GM12878 (cell line): ENCODE measurements around the gene SLC25A33. TPM values are rescaled to one million over a fixed set of nuclear protein-coding genes. Genes with fewer than 3 reads are reported as not detected.

ENCODE experiments used
- ATAC-seq: fragments of 200-7000 bp; cut with Tn5 transposase; 3 replicates; pipeline ENCODE4 v1.9.1; 2020; ENCODE audit warnings: mild to moderate bottlenecking, moderate library complexity
- BruUV-seq: library from RNA; stranded (reverse); fragments of 400-500 nt; replicated peaks from 2 replicates; lab custom pipeline; 2021; lab: Mats Ljungman, UMichigan
- CTCF ChIA-PET: fragments of 300-600 bp; sonication (Branson Sonifier 250); formaldehyde crosslinking; extraction: SDS; loops from one replicate; lab custom pipeline; 2021; ENCODE audit warnings: inconsistent platforms; lab: Yijun Ruan, JAX
- POLR2A ChIA-PET: fragments of 350-600 bp; formaldehyde crosslinking; extraction: SDS; loops from one replicate; lab custom pipeline; 2021; ENCODE audit warnings: inconsistent platforms; lab: Charles Lee
- RAD21 ChIA-PET: fragments of 300-600 bp; sonication (Branson Sonifier 250); formaldehyde crosslinking; loops from one replicate; lab custom pipeline; 2023; ENCODE audit warnings: antibody characterized with exemption; ENCODE audit not compliant: unreplicated experiment; lab: Charles Lee
- SMC1A ChIA-PET: fragments of 300-600 bp; sonication (Branson Sonifier 250); formaldehyde crosslinking; loops from one replicate; lab custom pipeline; 2023; ENCODE audit not compliant: unreplicated experiment, uncharacterized antibody; lab: Charles Lee
- DNase-seq: peaks from one replicate; pipeline ENCODE4 v3.0.0-alpha.2; 2011; ENCODE audit warnings: low read depth, low spot score
- FAIRE-seq: peaks from 3 replicates; lab custom pipeline; 2011; peaks lifted over from hg19 to GRCh38; lab: Jason Lieb, UNC
- H2AFZ ChIP-seq: 2 replicates; pipeline ENCODE4 v1.6.0; 2011; ENCODE audit warnings: low read depth, low read length, control low read depth; ENCODE audit not compliant: control insufficient read depth
- H3K27ac ChIP-seq: 2 replicates; pipeline ENCODE4 v1.5.1; 2011; ENCODE audit warnings: control low read depth; ENCODE audit not compliant: control insufficient read depth, insufficient read depth
- H3K27me3 ChIP-seq, 2 experiments: replicated peaks in 1 of 2; 2 replicates each; pipeline versions ENCODE4 v1.6.0 to v1.6.1; 2011; ENCODE audit warnings: low read length in 1 of 2; ENCODE audit not compliant: control insufficient read depth in 2 of 2, insufficient read depth in 2 of 2
- H3K36me3 ChIP-seq, 2 experiments: 2 replicates each; pipeline ENCODE4 v1.5.1; 2011; ENCODE audit warnings: low read length in 1 of 2; ENCODE audit not compliant: control insufficient read depth in 2 of 2, insufficient read depth in 2 of 2
- H3K4me1 ChIP-seq: 2 replicates; pipeline ENCODE4 v1.6.1; 2011; ENCODE audit warnings: mild to moderate bottlenecking, low read length, moderate library complexity, mixed read lengths; ENCODE audit not compliant: control insufficient read depth, insufficient read depth
- H3K4me2 ChIP-seq: 2 replicates; pipeline ENCODE4 v1.6.0; 2011; ENCODE audit warnings: control low read depth; ENCODE audit not compliant: control insufficient read depth, insufficient read depth
- H3K4me3 ChIP-seq: fragments of 200-600 bp; sonication (generic); 2 replicates; pipeline ENCODE4 v1.5.1; 2016
- H3K79me2 ChIP-seq: 2 replicates; pipeline ENCODE4 v1.6.0; 2011; ENCODE audit warnings: low read length; ENCODE audit not compliant: control insufficient read depth, insufficient read depth
- H3K9ac ChIP-seq: 2 replicates; pipeline ENCODE4 v1.8.0; 2011; ENCODE audit warnings: low read length, control low read depth, mixed read lengths; ENCODE audit not compliant: control insufficient read depth, insufficient read depth
- H3K9me3 ChIP-seq: replicated peaks from 3 replicates; pipeline ENCODE4 v1.5.1; 2011; ENCODE audit warnings: mild to moderate bottlenecking, low read length; ENCODE audit not compliant: control insufficient read depth, insufficient read depth
- H4K20me1 ChIP-seq: 2 replicates; pipeline ENCODE4 v1.6.0; 2011; ENCODE audit not compliant: control insufficient read depth, insufficient read depth
- BCL11A ChIP-seq: IDR thresholded peaks from 2 replicates; pipeline ENCODE4 v1.6.1; 2011; ENCODE audit warnings: low read depth, low read length
- CBFB ChIP-seq: IDR thresholded peaks from 2 replicates; pipeline ENCODE4 v1.6.1; 2016; ENCODE audit warnings: antibody characterized with exemption, low read depth
- MLLT1 ChIP-seq: fragments of 450-650 bp; IDR thresholded peaks from 2 replicates; pipeline ENCODE4 v1.6.1; 2016; ENCODE audit warnings: mild to moderate bottlenecking
- RELA ChIP-seq: fragments of 450-650 bp; IDR thresholded peaks from 2 replicates; pipeline ENCODE4 v1.8.0; 2014; ENCODE audit warnings: borderline replicate concordance; ENCODE audit not compliant: partially characterized antibody
- SP1 ChIP-seq: IDR thresholded peaks from one replicate; pipeline ENCODE4 v1.6.1; 2011; ENCODE audit warnings: low read depth, low read length
- TCF12 ChIP-seq: IDR thresholded peaks from 2 replicates; pipeline ENCODE4 v1.6.1; 2011; ENCODE audit warnings: low read depth, mild to moderate bottlenecking, low read length
- ZBTB11 ChIP-seq: fragments of 450-650 bp; formaldehyde crosslinking; IDR thresholded peaks from 2 replicates; pipeline ENCODE4 v1.5.0; 2022; ENCODE audit warnings: mild to moderate bottlenecking, missing genetic modification characterization
- ZBTB33 ChIP-seq: fragments of 450-650 bp; IDR thresholded peaks from 2 replicates; pipeline ENCODE4 v1.6.1; 2017; ENCODE audit warnings: mild to moderate bottlenecking
- ZNF24 ChIP-seq: fragments of 450-650 bp; IDR thresholded peaks from 2 replicates; pipeline ENCODE4 v1.6.1; 2017; ENCODE audit warnings: antibody characterized with exemption, mild to moderate bottlenecking
- ZNF592 ChIP-seq: fragments of 450-650 bp; IDR thresholded peaks from 2 replicates; pipeline ENCODE4 v1.6.1; 2017; ENCODE audit warnings: mild to moderate bottlenecking, moderate library complexity
- WGBS: methylation state at CpG from one replicate; pipeline ENCODE4 v1.1.6; 2016; ENCODE audit warnings: low lambda C conversion rate; ENCODE audit not compliant: insufficient replicate concordance, insufficient coverage; ENCODE audit errors: missing lambda C conversion rate; 5-methylcytosine and 5-hydroxymethylcytosine counted together
- in situ Hi-C: fragments of 300-500 bp; cut with MboI; formaldehyde crosslinking; loops from 9 replicates; pipeline ENCODE4 v1.14.3; 2018; ENCODE audit warnings: mixed read lengths
- intact Hi-C: fragments of 100-400 bp; cut with micrococcal nuclease; formaldehyde crosslinking; loops from one replicate; pipeline ENCODE4 v1.14.2; 2022; ENCODE audit not compliant: unreplicated experiment
- polyA plus RNA-seq, 11 experiments: library from polyadenylated mRNA; depleted of rRNA in 4 of 11; unstranded in 6 of 11; stranded (reverse) in 5 of 11; fragments of >200 nt; fragmentation: Nextera tagmentation in 4 of 11; fragmentation: Illumina TruSeq in 1 of 11; extraction: Ambion mirVana in 4 of 11; extraction: Trizol in 1 of 11; gene quantifications; 1 replicate in 1 of 11; 2 replicates in 10 of 11; pipeline versions ENCODE4 v1.2.1 to v1.2.3, GENCODE V29; 2011 to 2016; ENCODE audit warnings: inconsistent platforms in 2 of 11, missing spikeins in 2 of 11, low read depth in 1 of 11
- total RNA-seq, 4 experiments: library from RNA; depleted of rRNA in 3 of 4; stranded (reverse); fragments of >200 nt in 3 of 4; fragmentation: Illumina TruSeq in 1 of 4; extraction: Trizol in 1 of 4; gene quantifications; 2 replicates each; pipeline versions ENCODE4 v1.2.1 to v1.2.3, GENCODE V29; 2013 to 2021

Gene SLC25A33
- total and polyA plus RNA-seq, 10 of the 15 experiments (the other 5 are each of a cell fraction or from before 2014, with no cell fraction given), result 1.7 to 11.2 (median 8.4) TPM

GRCh38 chr1:9597361-9598315, 58.4 kb downstream of the SLC25A33 start:
- DNase-seq (no peak), FAIRE-seq (no peak), ATAC-seq (no peak)
- RAD21 ChIA-PET, result no interaction called here
- in situ Hi-C loops (no loop called here), intact Hi-C loops (no loop called here)
- Histone ChIP-seq H4K20me1 (peaks cover 3% of the 10 kb centered on the region; the same call in 1 of the 2 replicates), H3K27me3 (no peaks in the 10 kb centered on the region), H3K36me3 (peaks cover 10 to 35% of the 10 kb centered on the region in 2 experiments; a peak in 3 of 4 replicates), H3K4me1 (peaks cover 10% of the 10 kb centered on the region), H3K4me3 (no peak overlapping the region), H3K9ac (no peak overlapping the region), H3K9me3 (no peaks in the 10 kb centered on the region), H2AFZ (no peak overlapping the region), H3K4me2 (no peak overlapping the region), H3K79me2 (peaks cover 20% of the 10 kb centered on the region), H3K27ac (no peak overlapping the region)
- 84% methylated on average over 14 of the region's 14 CpGs for WGBS
- BruUV-seq, result no TSS peak
- SMC1A ChIA-PET, result interaction anchor here (1.4 kb wide), 1 partner anchor 19 kb away, joined by 3 read pairs; no protein-coding TSS in a partner anchor
- CTCF ChIA-PET, result no interaction called here
- POLR2A ChIA-PET, result interaction anchor here (0.5 kb wide), 1 partner anchor 152 kb away, joined by 4 read pairs; no protein-coding TSS in a partner anchor
- TF ChIP-seq ZBTB11 (CRISPR knock-in tag), result no peak
- TF ChIP-seq CBFB, result no peak
- TF ChIP-seq SP1, result no peak
- no peak for TF ChIP-seq RELA
- no peak for TF ChIP-seq MLLT1
- TF ChIP-seq BCL11A, result no peak
- TF ChIP-seq ZNF24, result no peak
- TF ChIP-seq TCF12, result no peak
- TF ChIP-seq ZBTB33, result no peak
- no peak for TF ChIP-seq ZNF592
